Measurements from ENCODE around the gene R3HDM1.

R3HDM1 gene

DNA sequence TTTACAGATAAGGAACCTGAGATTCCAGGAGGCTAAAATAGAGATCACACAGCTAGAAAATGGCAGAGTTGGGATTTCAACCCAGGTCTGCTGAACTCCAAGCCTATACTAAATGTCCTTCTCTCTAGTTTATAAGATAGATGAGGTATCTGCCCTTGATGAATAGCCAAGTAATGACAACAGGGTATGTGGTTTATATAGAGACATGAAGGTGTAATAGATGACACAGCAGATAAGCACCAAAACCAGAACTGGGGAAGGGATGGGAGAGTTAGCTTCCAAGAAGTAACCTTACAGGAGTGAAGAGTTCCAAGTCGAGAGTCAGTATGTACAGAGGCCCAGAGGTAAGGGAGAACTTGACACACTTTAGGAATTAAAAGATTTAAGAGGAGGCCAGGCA lies 105.7 kb downstream of the R3HDM1 start:
- no peak overlapping the region for H3K27ac ChIP-seq (ENCODE audit: low read depth, low read length)
- H3K27me3 ChIP-seq (ENCODE audit: low read length), result no peaks in the 10 kb centered on the region
- no peak overlapping the region for H3K9ac ChIP-seq (ENCODE audit: low read length)
- no peaks in the 10 kb centered on the region for H3K9me3 ChIP-seq (ENCODE audit: insufficient read depth, low read length)
- H2AFZ ChIP-seq (ENCODE audit: low read depth, low read length, severe bottlenecking), result no peak overlapping the region
- no peaks in the 10 kb centered on the region for H4K20me1 ChIP-seq (ENCODE audit: low read depth, low read length)
- no peaks in the 10 kb centered on the region for H3K79me2 ChIP-seq (ENCODE audit: insufficient read depth, low read length)
- H3K4me2 ChIP-seq (ENCODE audit: low read depth, low read length, poor library complexity, severe bottlenecking), result no peak overlapping the region
- no peak overlapping the region for H3K4me3 ChIP-seq (ENCODE audit: insufficient read depth, low read length, poor library complexity, severe bottlenecking)
- TF ChIP-seq EZH2phosphoT487 (conservative IDR thresholded peaks at IDR 0.05; ENCODE audit: low read length), result no peak
- TF ChIP-seq, protein P1, sequence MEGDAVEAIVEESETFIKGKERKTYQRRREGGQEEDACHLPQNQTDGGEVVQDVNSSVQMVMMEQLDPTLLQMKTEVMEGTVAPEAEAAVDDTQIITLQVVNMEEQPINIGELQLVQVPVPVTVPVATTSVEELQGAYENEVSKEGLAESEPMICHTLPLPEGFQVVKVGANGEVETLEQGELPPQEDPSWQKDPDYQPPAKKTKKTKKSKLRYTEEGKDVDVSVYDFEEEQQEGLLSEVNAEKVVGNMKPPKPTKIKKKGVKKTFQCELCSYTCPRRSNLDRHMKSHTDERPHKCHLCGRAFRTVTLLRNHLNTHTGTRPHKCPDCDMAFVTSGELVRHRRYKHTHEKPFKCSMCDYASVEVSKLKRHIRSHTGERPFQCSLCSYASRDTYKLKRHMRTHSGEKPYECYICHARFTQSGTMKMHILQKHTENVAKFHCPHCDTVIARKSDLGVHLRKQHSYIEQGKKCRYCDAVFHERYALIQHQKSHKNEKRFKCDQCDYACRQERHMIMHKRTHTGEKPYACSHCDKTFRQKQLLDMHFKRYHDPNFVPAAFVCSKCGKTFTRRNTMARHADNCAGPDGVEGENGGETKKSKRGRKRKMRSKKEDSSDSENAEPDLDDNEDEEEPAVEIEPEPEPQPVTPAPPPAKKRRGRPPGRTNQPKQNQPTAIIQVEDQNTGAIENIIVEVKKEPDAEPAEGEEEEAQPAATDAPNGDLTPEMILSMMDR (IDR thresholded peaks at IDR 0.05; ENCODE audit: insufficient read depth, low read length, poor library complexity, severe bottlenecking), result no peak
- H3K36me3 ChIP-seq (ENCODE audit: low read length), result peaks cover 35% of the 10 kb centered on the region
- no peaks in the 10 kb centered on the region for H3F3A ChIP-seq (ENCODE audit: insufficient read depth)
- no peaks in the 10 kb centered on the region for H3K9me2 ChIP-seq (replicated peaks; ENCODE audit: insufficient read depth, low read length)

GRCh38 chr2:135637456-135638087 lies 106.3 kb downstream of the R3HDM1 start:
- no peak overlapping the region for H3K27ac ChIP-seq (ENCODE audit: low read depth, low read length)
- no peaks in the 10 kb centered on the region for H3K27me3 ChIP-seq (ENCODE audit: low read length)
- peaks cover 38% of the 10 kb centered on the region for H3K36me3 ChIP-seq (ENCODE audit: low read length)
- no peaks in the 10 kb centered on the region for H4K20me1 ChIP-seq (ENCODE audit: low read depth, low read length)
- H3K4me2 ChIP-seq (ENCODE audit: low read depth, low read length, poor library complexity, severe bottlenecking), result no peak overlapping the region
- H3K79me2 ChIP-seq (ENCODE audit: insufficient read depth, low read length), result no peaks in the 10 kb centered on the region
- H2AFZ ChIP-seq (ENCODE audit: low read depth, low read length, severe bottlenecking), result no peak overlapping the region
- H3K4me3 ChIP-seq (ENCODE audit: insufficient read depth, low read length, poor library complexity, severe bottlenecking), result no peak overlapping the region
- no peaks in the 10 kb centered on the region for H3K9me3 ChIP-seq (ENCODE audit: insufficient read depth, low read length)
- H3F3A ChIP-seq (ENCODE audit: insufficient read depth), result no peaks in the 10 kb centered on the region
- TF ChIP-seq EZH2phosphoT487 (conservative IDR thresholded peaks at IDR 0.05; ENCODE audit: low read length), result no peak
- TF ChIP-seq, protein P1 (IDR thresholded peaks at IDR 0.05; ENCODE audit: insufficient read depth, low read length, poor library complexity, severe bottlenecking), result no peak
- no peaks in the 10 kb centered on the region for H3K9me2 ChIP-seq (replicated peaks; ENCODE audit: insufficient read depth, low read length)
- H3K9ac ChIP-seq (ENCODE audit: low read length), result no peak overlapping the region

- no peaks in the 10 kb centered on the region for H3K27me3 ChIP-seq (ENCODE audit: low read length)
- peaks cover 40% of the 10 kb centered on the region for H3K36me3 ChIP-seq (ENCODE audit: low read length)
- H4K20me1 ChIP-seq (ENCODE audit: low read depth, low read length), result no peaks in the 10 kb centered on the region; the same call in 1 of the 2 replicates
- no peaks in the 10 kb centered on the region for H3K9me3 ChIP-seq (ENCODE audit: insufficient read depth, low read length)
- no peaks in the 10 kb centered on the region for H3K79me2 ChIP-seq (ENCODE audit: insufficient read depth, low read length)
- H2AFZ ChIP-seq (ENCODE audit: low read depth, low read length, severe bottlenecking), result no peak overlapping the region
- H3K9ac ChIP-seq (ENCODE audit: low read length), result no peak overlapping the region
- H3K9me2 ChIP-seq (replicated peaks; ENCODE audit: insufficient read depth, low read length), result no peaks in the 10 kb centered on the region
- H3K4me3 ChIP-seq (ENCODE audit: insufficient read depth, low read length, poor library complexity, severe bottlenecking), result no peak overlapping the region
- H3K27ac ChIP-seq (ENCODE audit: low read depth, low read length), result no peak overlapping the region
- H3K4me2 ChIP-seq (ENCODE audit: low read depth, low read length, poor library complexity, severe bottlenecking), result no peak overlapping the region
- TF ChIP-seq, protein P1 (IDR thresholded peaks at IDR 0.05; ENCODE audit: insufficient read depth, low read length, poor library complexity, severe bottlenecking), result no peak
- no peak for TF ChIP-seq EZH2phosphoT487 (conservative IDR thresholded peaks at IDR 0.05; ENCODE audit: low read length)
- H3F3A ChIP-seq (ENCODE audit: insufficient read depth), result no peaks in the 10 kb centered on the region
These were observed 107.5 kb downstream of the R3HDM1 start for GRCh38 chr2:135638825-135639224.
